Karpas-422 (cell line): Measurements from ENCODE around the gene ZNF766. TPM values are rescaled to one million over a fixed set of nuclear protein-coding genes. Genes with fewer than 3 reads are reported as not detected.
A peak's percentile ranks its signal among the peaks of the same experiment; 100 is the strongest.

Experiments
- DNase-seq: peaks from one replicate; pipeline ENCODE4 v3.0.0-alpha.2; 2015
- H2AFZ ChIP-seq: fragments of 200-600 bp; sonication (generic); 2 replicates; pipeline ENCODE4 v1.6.1; 2014; ENCODE audit warnings: antibody characterized with exemption, low read length, mixed read lengths
- H3K27ac ChIP-seq: fragments of 200-600 bp; sonication (generic); 2 replicates; pipeline ENCODE4 v1.5.1; 2014; ENCODE audit warnings: mild to moderate bottlenecking, low read length, moderate library complexity
- H3K27me3 ChIP-seq: fragments of 200-600 bp; sonication (generic); 2 replicates; pipeline ENCODE4 v1.6.1; 2014; ENCODE audit warnings: low read length, mixed read lengths
- H3K36me3 ChIP-seq: fragments of 200-600 bp; sonication (generic); 2 replicates; pipeline ENCODE4 v1.6.1; 2014; ENCODE audit warnings: low read length, mixed read lengths; ENCODE audit not compliant: insufficient read depth
- H3K4me1 ChIP-seq: fragments of 200-600 bp; sonication (generic); 2 replicates; pipeline ENCODE4 v1.6.1; 2014; ENCODE audit warnings: mild to moderate bottlenecking, low read length, mixed read lengths
- H3K4me2 ChIP-seq: fragments of 200-600 bp; sonication (generic); 2 replicates; pipeline ENCODE4 v1.6.1; 2014; ENCODE audit warnings: low read length, low read depth, mild to moderate bottlenecking; ENCODE audit not compliant: poor library complexity, severe bottlenecking
- H3K4me3 ChIP-seq: fragments of 200-600 bp; sonication (generic); 2 replicates; pipeline ENCODE4 v1.5.1; 2014; ENCODE audit warnings: mild to moderate bottlenecking, antibody characterized with exemption, low read length, mixed read lengths
- H3K79me2 ChIP-seq: fragments of 200-600 bp; sonication (generic); 2 replicates; pipeline ENCODE4 v1.6.1; 2014; ENCODE audit warnings: mild to moderate bottlenecking, low read length, mixed read lengths
- H3K9ac ChIP-seq: fragments of 200-600 bp; sonication (generic); 2 replicates; pipeline ENCODE4 v1.6.0; 2014; ENCODE audit warnings: low read length
- H3K9me2 ChIP-seq: fragments of 200-600 bp; sonication (generic), shearing (Covaris generic); replicated peaks from 2 replicates; pipeline ENCODE4 v1.6.0; 2014; ENCODE audit warnings: mild to moderate bottlenecking, low read length, moderate library complexity; ENCODE audit not compliant: insufficient read depth
- H3K9me3 ChIP-seq: fragments of 300-700, 200-600 bp; sonication (generic); 2 replicates; pipeline ENCODE4 v1.6.1; 2014; ENCODE audit warnings: low read length, mixed read lengths
- H4K20me1 ChIP-seq: fragments of 200-600 bp; sonication (generic); 2 replicates; pipeline ENCODE4 v1.6.1; 2014; ENCODE audit warnings: mild to moderate bottlenecking, antibody characterized with exemption, low read length, low read depth; ENCODE audit not compliant: insufficient read depth
- total RNA-seq: library from RNA; depleted of rRNA; stranded (reverse); fragments of >200 nt; shearing (Covaris generic); gene quantifications from 2 replicates; pipeline ENCODE4 v1.2.3, GENCODE V29; 2014; ENCODE audit warnings: low replicate concordance; rRNA removed

The ZNF766 gene
- total RNA-seq = 13.9 and 23.3 TPM in 2 replicates

DNA sequence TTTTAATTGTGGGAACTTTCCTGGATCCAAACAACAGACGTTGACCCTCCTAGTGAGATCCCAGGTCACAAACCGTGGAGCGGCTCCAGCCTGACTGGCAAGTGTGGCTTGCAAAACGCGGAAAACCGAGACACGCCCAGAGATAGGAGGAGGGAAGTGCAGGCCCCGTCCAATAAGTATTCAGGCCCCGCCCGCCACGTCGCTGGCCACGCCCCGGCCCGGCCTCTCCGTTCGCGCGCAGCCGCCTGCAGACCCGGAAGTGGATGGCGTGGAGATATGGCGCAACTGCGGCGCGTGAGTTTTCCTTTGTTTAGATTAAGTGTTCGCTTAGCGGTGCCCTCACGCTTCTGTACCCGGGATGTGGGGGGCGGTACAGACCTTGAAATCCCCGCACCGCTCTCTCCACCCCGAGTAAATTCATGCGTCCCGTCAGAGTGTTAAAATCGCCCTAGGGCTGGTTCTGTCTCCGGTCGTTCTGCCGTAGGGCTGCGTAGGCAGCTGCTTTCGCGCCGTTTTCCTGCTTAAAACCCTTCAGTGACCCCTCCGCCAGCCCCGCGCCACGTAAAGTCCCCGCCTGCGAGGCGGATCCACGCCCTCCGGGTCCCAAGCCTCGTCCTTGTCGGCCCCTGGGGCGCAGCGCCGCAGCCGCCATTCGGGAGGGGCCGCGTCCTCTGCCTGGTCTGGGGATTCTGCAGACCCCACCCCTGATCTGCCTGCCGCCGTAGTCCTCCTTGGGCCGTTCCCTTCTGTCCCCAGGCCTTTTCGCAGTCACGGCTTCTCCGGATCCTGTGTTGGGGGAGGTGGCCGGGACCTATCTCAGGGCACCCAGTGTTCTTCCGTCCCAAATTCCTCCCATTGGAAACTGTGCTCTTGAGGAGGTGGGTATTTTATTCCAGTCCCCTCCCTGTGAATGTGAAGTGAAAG lies at the start of gene ZNF766:
ZNF766 (plus strand) TSS at position 250 of the 924 bp plus-strand sequence; CDS start at position 277, 27 bp downstream.
- no peaks in the 10 kb centered on the region for H3K9me2 ChIP-seq
- H3K9ac ChIP-seq = peak within 1 kb of the TSS; percentile 89
- H3K36me3 ChIP-seq = peaks cover 38% of the 10 kb centered on the region
- H2AFZ ChIP-seq = peak within 1 kb of the TSS; percentile 89
- H3K4me2 ChIP-seq = peak within 1 kb of the TSS; percentile 77
- peaks cover 13% of the 10 kb centered on the region for H3K4me1 ChIP-seq
- DNase-seq = peak; percentile 100
- peaks cover 26% of the 10 kb centered on the region for H3K9me3 ChIP-seq
- H3K27me3 ChIP-seq = no peaks in the 10 kb centered on the region
- no peaks in the 10 kb centered on the region for H4K20me1 ChIP-seq
- H3K27ac ChIP-seq = peak within 1 kb of the TSS; percentile 64
- peaks cover 52% of the 10 kb centered on the region for H3K79me2 ChIP-seq
- peak within 1 kb of the TSS; percentile 85 for H3K4me3 ChIP-seq

DNA sequence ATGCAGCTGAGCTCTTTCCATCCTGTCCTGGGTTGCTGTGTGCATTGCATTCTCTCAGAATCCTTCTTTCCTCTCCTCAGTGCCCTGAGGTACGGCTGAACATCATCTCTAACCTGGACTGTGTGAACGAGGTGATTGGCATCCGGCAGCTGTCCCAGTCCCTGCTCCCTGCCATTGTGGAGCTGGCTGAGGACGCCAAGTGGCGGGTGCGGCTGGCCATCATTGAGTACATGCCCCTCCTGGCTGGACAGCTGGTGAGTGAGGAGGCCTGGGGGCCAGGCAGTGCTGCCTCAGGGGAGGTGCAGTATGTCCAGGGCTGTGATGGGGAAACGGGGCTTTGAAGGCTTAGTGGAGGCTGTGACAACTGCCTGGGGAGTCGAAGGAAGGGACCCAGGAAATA lies 49.8 kb upstream of the ZNF766 start:
- Histone ChIP-seq H3K79me2 (peaks cover 5% of the 10 kb centered on the region; the same call in 1 of the 2 replicates), H3K9me3 (no peaks in the 10 kb centered on the region), H3K4me1 (peaks cover 12% of the 10 kb centered on the region), H3K36me3 (peaks cover 91% of the 10 kb centered on the region), H3K4me2 (no peak overlapping the region), H4K20me1 (peaks cover 16% of the 10 kb centered on the region; the same call in 1 of the 2 replicates), H3K27me3 (no peaks in the 10 kb centered on the region), H3K9ac (no peak overlapping the region), H3K4me3 (no peak overlapping the region), H3K9me2 (no peaks in the 10 kb centered on the region), H2AFZ (no peak overlapping the region), H3K27ac (no peak overlapping the region)
- DNase-seq = no peak

DNA sequence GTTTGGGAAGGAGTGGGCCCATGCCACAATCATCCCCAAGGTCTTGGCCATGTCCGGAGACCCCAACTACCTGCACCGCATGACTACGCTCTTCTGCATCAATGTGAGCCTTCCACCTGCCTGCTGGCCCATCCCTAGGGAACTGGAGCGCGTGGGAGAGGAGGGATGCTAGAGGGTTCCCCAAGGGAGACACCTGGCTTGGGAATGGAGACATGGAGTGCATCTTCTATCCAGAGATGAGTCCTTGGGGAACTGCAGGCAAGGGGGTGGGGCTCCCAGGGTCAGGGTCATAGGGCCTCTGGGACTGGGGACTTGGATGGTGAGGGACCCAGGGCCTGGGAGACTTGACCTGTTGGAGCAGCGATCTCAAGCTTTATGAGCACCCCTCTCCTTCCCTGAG lies 48.4 kb upstream of the ZNF766 start:
- peaks cover 12% of the 10 kb centered on the region for H3K4me1 ChIP-seq
- no peak overlapping the region for H2AFZ ChIP-seq
- H3K27me3 ChIP-seq = no peaks in the 10 kb centered on the region
- H3K9me2 ChIP-seq = no peaks in the 10 kb centered on the region
- H4K20me1 ChIP-seq = peaks cover 16% of the 10 kb centered on the region; the same call in 1 of the 2 replicates
- no peak overlapping the region for H3K4me3 ChIP-seq
- peaks cover 90% of the 10 kb centered on the region for H3K36me3 ChIP-seq
- no peak overlapping the region for H3K9ac ChIP-seq
- H3K9me3 ChIP-seq = no peaks in the 10 kb centered on the region
- no peak overlapping the region for H3K27ac ChIP-seq
- no peaks in the 10 kb centered on the region; the same call in 1 of the 2 replicates for H3K79me2 ChIP-seq
- DNase-seq = no peak
- no peak overlapping the region for H3K4me2 ChIP-seq

DNA sequence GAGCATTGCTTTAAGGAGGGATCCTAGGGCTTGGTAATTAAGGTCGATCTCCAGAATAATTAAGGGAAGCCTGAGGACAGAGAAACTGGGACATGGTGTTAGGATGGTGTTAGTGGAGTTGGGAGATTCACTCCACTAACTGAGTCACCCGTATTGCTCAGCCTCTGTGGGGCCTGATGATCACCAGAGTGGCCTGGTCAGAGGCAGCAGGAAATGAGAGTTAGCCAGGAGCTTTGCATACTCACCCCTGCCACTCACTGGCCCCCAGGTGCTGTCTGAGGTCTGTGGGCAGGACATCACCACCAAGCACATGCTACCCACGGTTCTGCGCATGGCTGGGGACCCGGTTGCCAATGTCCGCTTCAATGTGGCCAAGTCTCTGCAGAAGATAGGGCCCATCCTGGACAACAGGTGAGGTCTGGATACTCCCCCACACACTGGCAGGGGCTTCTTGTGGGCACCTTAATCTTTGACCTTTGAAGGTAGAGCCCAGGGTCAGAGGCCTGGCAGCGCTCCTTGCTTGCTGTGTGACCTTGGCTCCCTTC lies 47.5 kb upstream of the ZNF766 start:
- no peaks in the 10 kb centered on the region for H3K27me3 ChIP-seq
- peaks cover 16% of the 10 kb centered on the region; the same call in 1 of the 2 replicates for H4K20me1 ChIP-seq
- no peak overlapping the region for H3K4me3 ChIP-seq
- peaks cover 93% of the 10 kb centered on the region for H3K36me3 ChIP-seq
- peaks cover 12% of the 10 kb centered on the region for H3K4me1 ChIP-seq
- no peaks in the 10 kb centered on the region for H3K79me2 ChIP-seq
- no peaks in the 10 kb centered on the region for H3K9me2 ChIP-seq
- H3K27ac ChIP-seq = no peak overlapping the region
- H3K4me2 ChIP-seq = no peak overlapping the region
- H3K9me3 ChIP-seq = no peaks in the 10 kb centered on the region
- H2AFZ ChIP-seq = no peak overlapping the region
- no peak overlapping the region for H3K9ac ChIP-seq
- DNase-seq = no peak

DNA sequence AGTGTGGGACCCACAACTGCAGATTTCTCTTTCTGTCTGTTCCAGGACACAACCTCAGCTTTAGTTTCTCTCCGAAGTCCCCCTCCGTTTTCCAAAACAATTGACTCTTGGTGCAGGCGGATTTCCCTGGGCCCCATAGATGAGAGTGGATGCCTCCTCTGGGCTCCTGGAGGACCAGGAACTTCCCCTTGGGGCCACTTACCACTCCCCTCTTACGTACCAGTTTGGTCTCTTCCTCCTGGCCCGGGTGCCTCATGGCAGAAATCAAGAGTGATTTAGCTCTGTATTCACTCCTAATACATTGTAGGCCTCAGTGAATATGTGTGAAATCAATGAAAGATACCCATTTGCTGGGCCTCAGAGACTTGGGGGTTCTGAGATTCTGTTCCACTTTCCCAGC lies 45.2 kb upstream of the ZNF766 start:
- no peaks in the 10 kb centered on the region for H3K9me3 ChIP-seq

DNA sequence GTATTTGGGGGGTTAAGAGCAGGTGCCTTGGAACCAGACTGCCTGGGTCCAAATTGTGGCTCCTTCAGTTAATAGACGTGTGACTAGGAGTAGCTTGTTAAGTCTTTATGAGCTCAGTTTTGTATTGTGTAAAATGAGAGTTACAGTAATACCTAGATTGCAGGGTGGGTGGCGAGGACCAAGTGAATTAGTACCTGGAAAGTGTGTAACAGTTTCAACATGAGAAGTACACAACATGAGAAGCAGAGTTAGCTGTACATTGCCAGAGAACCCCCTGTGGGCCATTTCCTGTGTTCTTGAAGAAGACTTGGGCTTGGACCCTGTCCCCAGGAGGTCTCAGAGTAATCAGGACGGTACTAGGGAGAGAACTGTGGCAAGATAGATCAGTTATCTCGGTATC lies 42.7 kb upstream of the ZNF766 start:
- Histone ChIP-seq H3K9me2 (no peaks in the 10 kb centered on the region), H3K4me2 (no peak overlapping the region), H3K36me3 (peaks cover 68% of the 10 kb centered on the region), H4K20me1 (0 out of 2 replicates have a peak, but pooled peaks cover 4% of the 10 kb centered on the region), H3K27me3 (no peaks in the 10 kb centered on the region), H3K27ac (no peak overlapping the region), H3K9me3 (no peaks in the 10 kb centered on the region), H3K79me2 (no peaks in the 10 kb centered on the region), H2AFZ (no peak overlapping the region), H3K4me3 (no peak overlapping the region), H3K4me1 (peaks cover 12% of the 10 kb centered on the region), H3K9ac (no peak overlapping the region)
- DNase-seq = no peak

More for the DNA sequence above, 45.2 kb upstream of the ZNF766 start:
- H3K9me2 ChIP-seq = no peaks in the 10 kb centered on the region
- H3K4me2 ChIP-seq = no peak overlapping the region
- no peak overlapping the region for H2AFZ ChIP-seq
- no peak overlapping the region for H3K27ac ChIP-seq
- H3K9ac ChIP-seq = no peak overlapping the region
- 0 out of 2 replicates have a peak, but pooled peaks cover 13% of the 10 kb centered on the region for H4K20me1 ChIP-seq
- no peaks in the 10 kb centered on the region for H3K27me3 ChIP-seq
- H3K36me3 ChIP-seq = peaks cover 92% of the 10 kb centered on the region
- H3K79me2 ChIP-seq = no peaks in the 10 kb centered on the region
- DNase-seq = no peak
- peaks cover 12% of the 10 kb centered on the region for H3K4me1 ChIP-seq
- H3K4me3 ChIP-seq = no peak overlapping the region

DNA sequence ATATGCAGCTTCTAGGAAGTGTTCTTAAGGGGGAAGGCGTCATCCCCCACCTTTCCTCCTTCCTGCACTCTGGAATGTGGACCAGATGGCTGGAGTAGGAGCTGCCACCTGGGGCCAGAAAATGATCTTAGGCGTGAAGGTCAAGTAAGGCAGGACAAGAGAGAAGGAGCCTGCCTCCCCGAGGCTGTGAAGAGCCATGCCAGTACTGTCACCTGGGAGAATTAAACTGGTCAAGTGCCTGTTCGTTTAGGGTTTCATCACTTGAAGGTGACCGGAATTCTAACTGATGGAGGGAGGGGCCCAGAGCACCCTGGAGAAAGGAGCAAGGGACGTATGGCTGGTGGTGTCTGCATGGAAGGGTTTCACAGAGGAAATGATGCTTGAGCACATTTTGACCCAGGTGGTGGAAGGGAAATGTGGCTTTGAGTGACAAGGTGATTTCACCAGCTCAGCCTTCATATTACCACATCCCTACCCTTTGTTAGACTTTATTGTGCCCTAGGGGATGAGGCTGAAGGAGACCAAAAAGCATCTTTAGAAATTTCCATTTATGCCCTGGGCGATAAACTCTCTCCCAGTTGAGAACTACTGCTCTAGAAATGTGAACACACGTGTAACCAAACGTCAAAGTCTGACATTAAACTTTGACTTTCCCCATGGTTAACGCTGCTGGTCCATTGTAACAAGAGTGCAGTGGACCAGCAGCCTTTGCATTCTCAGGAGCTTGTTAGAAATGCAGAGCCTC lies 42.0 kb upstream of the ZNF766 start:
- H3K36me3 ChIP-seq = peaks cover 61% of the 10 kb centered on the region
- H4K20me1 ChIP-seq = 0 out of 2 replicates have a peak, but pooled peaks cover 4% of the 10 kb centered on the region
- H3K9ac ChIP-seq = no peak overlapping the region
- H3K79me2 ChIP-seq = no peaks in the 10 kb centered on the region
- H3K4me3 ChIP-seq = no peak overlapping the region
- no peaks in the 10 kb centered on the region for H3K27me3 ChIP-seq
- DNase-seq = no peak
- H3K4me1 ChIP-seq = peaks cover 12% of the 10 kb centered on the region
- H3K27ac ChIP-seq = no peak overlapping the region
- H3K9me2 ChIP-seq = no peaks in the 10 kb centered on the region
- no peaks in the 10 kb centered on the region for H3K9me3 ChIP-seq
- H2AFZ ChIP-seq = no peak overlapping the region
- no peak overlapping the region for H3K4me2 ChIP-seq
